ENCODE measurements around the gene IPO7.

DNA sequence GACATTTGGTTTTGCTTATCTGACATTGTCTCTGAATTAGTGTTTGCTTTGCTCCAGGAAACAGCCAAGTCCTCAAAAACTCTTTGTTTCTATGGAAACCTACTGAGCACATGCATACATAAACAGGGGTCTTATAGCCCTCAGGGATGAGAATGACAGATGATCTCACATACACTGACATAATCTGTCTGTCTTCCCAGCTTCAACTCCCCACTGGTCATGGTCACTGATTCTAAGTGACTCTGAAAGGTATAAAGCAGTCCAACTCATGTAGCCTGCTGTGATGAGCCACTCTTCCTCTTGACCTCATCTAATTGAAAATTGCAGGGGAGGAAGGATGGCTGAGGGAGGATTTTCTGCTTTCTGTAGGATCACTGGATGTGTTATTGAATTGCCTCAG is 89.0 kb downstream of the IPO7 start:
- TF ChIP-seq, protein P1, sequence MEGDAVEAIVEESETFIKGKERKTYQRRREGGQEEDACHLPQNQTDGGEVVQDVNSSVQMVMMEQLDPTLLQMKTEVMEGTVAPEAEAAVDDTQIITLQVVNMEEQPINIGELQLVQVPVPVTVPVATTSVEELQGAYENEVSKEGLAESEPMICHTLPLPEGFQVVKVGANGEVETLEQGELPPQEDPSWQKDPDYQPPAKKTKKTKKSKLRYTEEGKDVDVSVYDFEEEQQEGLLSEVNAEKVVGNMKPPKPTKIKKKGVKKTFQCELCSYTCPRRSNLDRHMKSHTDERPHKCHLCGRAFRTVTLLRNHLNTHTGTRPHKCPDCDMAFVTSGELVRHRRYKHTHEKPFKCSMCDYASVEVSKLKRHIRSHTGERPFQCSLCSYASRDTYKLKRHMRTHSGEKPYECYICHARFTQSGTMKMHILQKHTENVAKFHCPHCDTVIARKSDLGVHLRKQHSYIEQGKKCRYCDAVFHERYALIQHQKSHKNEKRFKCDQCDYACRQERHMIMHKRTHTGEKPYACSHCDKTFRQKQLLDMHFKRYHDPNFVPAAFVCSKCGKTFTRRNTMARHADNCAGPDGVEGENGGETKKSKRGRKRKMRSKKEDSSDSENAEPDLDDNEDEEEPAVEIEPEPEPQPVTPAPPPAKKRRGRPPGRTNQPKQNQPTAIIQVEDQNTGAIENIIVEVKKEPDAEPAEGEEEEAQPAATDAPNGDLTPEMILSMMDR (IDR thresholded peaks at IDR 0.05): no peak
- no peak for TF ChIP-seq POLR2AphosphoS5 (IDR thresholded peaks at IDR 0.05; ENCODE audit: low read depth, low read length)
- TF ChIP-seq SIN3A (IDR thresholded peaks at IDR 0.05; ENCODE audit: borderline replicate concordance, insufficient read depth, low read depth, low read length): no peak
- TF ChIP-seq, protein P2, sequence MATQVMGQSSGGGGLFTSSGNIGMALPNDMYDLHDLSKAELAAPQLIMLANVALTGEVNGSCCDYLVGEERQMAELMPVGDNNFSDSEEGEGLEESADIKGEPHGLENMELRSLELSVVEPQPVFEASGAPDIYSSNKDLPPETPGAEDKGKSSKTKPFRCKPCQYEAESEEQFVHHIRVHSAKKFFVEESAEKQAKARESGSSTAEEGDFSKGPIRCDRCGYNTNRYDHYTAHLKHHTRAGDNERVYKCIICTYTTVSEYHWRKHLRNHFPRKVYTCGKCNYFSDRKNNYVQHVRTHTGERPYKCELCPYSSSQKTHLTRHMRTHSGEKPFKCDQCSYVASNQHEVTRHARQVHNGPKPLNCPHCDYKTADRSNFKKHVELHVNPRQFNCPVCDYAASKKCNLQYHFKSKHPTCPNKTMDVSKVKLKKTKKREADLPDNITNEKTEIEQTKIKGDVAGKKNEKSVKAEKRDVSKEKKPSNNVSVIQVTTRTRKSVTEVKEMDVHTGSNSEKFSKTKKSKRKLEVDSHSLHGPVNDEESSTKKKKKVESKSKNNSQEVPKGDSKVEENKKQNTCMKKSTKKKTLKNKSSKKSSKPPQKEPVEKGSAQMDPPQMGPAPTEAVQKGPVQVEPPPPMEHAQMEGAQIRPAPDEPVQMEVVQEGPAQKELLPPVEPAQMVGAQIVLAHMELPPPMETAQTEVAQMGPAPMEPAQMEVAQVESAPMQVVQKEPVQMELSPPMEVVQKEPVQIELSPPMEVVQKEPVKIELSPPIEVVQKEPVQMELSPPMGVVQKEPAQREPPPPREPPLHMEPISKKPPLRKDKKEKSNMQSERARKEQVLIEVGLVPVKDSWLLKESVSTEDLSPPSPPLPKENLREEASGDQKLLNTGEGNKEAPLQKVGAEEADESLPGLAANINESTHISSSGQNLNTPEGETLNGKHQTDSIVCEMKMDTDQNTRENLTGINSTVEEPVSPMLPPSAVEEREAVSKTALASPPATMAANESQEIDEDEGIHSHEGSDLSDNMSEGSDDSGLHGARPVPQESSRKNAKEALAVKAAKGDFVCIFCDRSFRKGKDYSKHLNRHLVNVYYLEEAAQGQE (IDR thresholded peaks at IDR 0.05; ENCODE audit: insufficient read depth in 1 of 2, low read depth in 2 of 2, low read length in 1 of 2): no peak
